ENCODE results near the gene MSI2.

MSI2 gene

GRCh38 chr17:57438066-57438731 lies 181.9 kb downstream of the MSI2 start:
- no peak for DNase-seq (ENCODE audit: low read depth, low spot score)

- DNase-seq (ENCODE audit: low read depth, low spot score): no peak
These were observed 183.3 kb downstream of the MSI2 start for GRCh38 chr17:57439651-57440050.

DNA sequence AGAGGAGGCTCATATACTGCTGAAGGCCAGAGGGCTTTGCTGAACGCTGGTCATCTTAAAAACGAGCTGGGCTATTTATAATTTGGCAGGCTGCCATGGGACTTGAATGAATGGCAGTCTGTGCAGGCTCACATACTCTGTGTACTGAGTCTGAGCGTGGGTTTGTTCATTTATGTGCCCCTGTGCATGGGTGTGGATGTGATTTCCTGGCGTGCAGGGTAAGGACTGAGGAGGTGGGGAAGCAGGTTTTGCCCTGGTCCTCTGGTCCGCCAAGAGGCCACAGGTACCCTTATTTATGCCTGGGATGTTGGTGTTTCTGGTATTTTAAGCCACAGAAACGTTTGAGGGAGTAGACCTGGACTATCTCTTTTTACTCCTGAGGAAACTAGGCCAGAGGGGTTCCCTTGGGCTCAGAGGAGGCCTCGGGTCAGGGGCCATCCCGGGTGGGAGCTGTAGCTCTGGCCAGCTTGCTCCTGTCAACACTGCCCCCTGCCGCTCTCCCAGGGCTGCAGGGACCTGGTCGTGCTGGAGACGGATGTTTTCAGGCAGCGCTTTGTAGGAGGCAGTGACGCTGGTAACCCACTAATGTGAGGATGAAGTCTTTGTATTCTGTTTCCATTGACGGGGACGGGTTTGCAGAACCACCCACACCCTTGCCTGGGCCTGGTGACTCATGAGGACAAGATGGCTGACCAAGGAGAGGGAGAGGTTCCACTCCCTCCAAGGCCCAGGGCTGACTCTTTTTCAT lies 184.4 kb downstream of the MSI2 start:
- peak; percentile 95 for DNase-seq (ENCODE audit: low read depth, low spot score)

- no peak for DNase-seq (ENCODE audit: low read depth, low spot score)
These were observed 184.9 kb downstream of the MSI2 start for GRCh38 chr17:57441270-57441600.

DNA sequence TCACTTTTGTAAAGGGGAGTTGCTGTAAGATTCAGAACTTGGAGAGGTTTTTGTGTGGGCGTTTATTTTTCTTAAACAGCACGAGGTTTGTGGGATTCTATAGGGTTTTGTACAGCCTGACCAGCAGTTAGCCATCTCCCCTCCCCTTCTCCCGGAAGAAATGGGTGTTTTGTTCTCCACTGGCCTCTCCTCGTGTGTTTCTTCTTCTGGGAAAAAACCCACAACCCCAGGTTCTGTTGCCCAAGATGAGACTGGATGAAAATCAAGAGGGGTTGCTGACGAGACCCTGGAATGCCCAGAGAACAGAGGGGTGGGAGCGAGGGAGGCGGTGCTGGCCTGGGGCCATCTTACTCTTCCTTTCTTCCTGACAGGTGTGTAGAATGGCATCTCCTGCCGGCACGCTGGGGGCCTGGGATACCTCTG lies 186.1 kb downstream of the MSI2 start:
- DNase-seq (ENCODE audit: low read depth, low spot score): no peak

- DNase-seq (ENCODE audit: low read depth, low spot score): peak; percentile 72
These were observed 186.7 kb downstream of the MSI2 start for GRCh38 chr17:57442914-57443571.

- DNase-seq (ENCODE audit: low read depth, low spot score): no peak
These were observed 187.5 kb downstream of the MSI2 start for GRCh38 chr17:57443781-57444180.

GRCh38 chr17:57444682-57445450 lies 188.5 kb downstream of the MSI2 start:
- peak; percentile 70 for DNase-seq (ENCODE audit: low read depth, low spot score)

DNA sequence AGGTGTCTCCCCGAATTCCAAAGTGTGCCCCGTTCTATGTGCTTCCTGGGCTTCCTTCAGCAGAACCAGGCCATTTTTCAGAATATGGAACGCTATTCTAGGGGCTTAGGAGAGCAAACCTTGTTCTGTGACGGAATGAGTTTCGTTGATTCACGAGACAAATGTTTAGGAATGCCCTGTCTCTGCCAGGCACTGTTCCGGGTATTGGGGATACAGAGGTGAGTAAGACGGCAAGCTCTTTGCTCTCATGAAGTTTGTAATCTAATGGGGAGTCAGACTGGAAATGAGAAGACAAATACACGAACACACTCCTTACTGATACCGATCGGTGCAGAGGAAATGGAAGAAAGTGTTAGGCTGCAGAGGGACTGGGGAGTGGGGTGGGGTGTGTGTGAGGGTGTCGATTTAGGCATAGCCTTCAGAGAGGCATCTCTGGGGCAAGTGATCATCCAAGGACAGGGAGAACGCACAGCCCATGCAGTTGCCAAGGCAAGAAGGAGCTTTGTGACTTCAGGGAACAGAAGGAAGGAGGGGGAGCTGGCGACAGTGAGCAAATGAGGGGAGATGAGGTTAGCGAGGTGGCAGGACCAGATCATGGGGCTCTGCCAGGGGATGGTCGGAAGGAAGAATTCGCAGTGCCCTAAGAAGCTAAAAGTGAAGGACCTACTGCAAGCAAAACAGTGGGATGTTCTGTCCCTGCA lies 189.6 kb downstream of the MSI2 start:
- DNase-seq (ENCODE audit: low read depth, low spot score): peak; percentile 47

GRCh38 chr17:57447357-57447989 lies 191.2 kb downstream of the MSI2 start:
- no peak for DNase-seq (ENCODE audit: low read depth, low spot score)

- DNase-seq (ENCODE audit: low read depth, low spot score): peak; percentile 56
These were observed 191.9 kb downstream of the MSI2 start for GRCh38 chr17:57447990-57448758.

DNA sequence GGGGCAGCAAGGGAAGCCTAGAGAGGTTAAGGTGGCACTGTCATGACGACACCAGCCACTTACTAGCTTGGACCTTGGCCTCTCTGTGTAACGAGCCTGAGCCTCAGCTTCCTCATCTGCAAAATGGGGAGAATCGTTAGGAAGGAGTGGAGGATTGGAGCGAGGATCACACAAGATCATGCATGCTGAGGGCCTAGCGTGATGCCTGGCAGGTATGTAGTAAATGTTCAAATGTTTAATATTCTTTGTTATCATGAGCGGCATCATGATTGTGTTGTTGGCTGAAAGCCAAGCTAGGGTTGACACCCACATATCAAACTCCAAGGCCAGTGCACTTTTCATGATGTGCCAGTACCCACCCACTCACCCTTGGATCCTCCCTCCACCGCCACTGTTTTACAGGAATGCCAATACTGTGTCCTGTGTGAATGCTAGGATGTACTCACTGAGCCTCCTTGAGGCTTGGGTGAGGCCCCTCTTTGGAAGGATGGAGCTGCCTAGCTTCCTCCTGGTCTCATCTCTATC lies 192.5 kb downstream of the MSI2 start:
- no peak for DNase-seq (ENCODE audit: low read depth, low spot score)

GRCh38 chr17:57451191-57451590 lies 194.9 kb downstream of the MSI2 start:
- no peak for DNase-seq (ENCODE audit: low read depth, low spot score)

DNA sequence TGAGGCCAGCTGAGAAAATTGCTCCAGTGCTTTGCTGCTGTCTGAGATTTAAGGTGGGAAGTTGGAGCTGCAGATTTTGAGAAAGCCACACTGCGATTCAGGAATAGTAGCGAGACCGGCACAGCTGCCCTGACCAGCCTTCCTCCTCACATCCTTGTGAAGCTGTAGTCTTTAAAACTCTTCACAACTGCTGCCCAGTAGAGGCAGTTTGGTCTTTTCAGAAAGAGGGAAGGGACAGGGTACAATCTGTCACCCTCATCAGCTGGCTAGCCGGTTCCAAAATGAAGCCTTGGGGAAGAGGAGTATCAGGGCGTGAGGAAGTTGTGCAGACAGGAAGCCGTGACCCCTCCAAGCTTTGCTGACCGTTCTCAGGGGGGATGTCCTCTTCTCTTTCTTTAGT lies 195.3 kb downstream of the MSI2 start:
- DNase-seq (ENCODE audit: low read depth, low spot score): no peak

GRCh38 chr17:57453841-57454425 lies 197.6 kb downstream of the MSI2 start:
- no peak for DNase-seq (ENCODE audit: low read depth, low spot score)

GRCh38 chr17:57454729-57455062 lies 198.4 kb downstream of the MSI2 start:
- DNase-seq (ENCODE audit: low read depth, low spot score): no peak

DNA sequence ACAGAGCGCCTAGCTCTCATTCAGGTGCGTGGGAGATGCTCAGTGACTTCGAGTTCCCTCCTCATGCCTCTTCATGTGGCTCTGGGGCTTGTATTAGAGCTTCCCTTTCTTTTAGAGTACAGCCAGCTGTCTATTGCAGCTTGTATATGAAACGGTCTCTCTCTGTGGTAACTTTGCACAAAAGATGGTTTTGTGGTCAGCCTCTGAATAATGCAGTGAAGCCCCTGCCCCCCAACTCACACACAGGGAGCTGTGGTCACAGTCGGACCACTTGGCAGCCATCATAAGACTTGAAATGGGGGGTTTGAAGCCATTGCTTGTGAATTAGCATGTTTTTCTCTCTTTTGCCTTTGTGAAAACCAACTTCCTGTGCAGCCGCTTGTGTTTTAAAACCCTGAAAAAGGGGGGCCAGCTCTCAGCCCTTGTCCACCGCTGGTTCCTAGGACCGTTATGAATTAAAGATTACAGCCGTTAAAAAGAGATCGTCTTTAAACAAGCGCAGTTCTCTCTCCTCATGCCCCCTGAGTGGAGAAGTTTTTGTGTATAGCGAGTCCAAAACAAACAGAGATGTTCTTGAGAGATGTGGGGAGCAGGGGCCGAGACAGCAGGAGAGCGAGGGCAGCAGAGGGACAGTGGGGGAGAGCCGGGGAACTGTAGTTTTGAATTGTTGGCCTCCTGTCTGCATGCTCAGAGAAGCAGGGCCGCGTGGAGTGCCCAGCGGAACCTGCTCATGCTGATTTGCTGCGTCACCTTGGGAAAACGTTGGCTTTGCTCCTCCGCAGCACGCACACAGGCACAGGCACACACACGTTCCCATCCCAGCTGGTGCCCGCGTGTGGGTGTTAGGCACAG lies 199.0 kb downstream of the MSI2 start:
- DNase-seq (ENCODE audit: low read depth, low spot score): peak; percentile 94

DNA sequence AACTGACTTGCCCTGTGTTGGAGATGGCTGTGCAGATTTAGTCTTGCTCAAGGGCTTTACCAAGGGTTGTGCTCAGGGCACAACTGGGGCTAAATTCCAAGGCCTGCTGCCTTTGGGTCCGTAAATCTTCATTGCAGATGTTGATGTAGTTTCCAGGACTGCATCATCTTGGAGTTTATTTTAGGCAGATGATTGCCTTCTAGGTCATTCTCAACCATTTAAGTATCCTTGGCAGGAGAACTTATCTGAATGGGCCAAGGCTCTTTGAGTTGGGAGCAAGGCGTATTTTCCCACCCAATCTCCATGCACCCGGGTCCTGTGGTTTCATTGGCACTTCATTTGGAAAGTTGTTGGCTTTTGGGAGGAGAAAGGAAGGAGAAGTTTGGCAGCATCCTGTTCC lies 200.3 kb downstream of the MSI2 start:
- DNase-seq (ENCODE audit: low read depth, low spot score): no peak

DNA sequence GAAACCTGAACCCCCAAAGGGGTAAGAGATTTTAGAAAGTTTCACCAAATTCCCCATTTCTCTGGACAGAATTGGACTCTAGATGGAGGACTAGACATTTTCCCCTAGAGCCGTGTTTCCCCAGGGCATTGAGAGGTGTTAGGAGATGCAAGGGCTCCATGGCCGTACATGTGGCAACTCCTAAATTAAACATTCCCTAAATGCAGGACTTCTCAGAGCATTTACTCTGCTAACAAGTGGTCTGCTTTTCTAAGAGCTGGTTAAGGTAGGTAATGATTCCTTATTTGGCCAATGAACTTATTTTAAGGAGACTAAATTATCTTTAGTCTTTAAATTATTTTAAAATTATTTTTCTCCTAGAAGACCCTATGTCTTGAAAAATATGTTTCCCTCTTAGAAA lies 200.9 kb downstream of the MSI2 start:
- no peak for DNase-seq (ENCODE audit: low read depth, low spot score)
